ENCODE results near the gene NEU4.

NEU4 gene

DNA sequence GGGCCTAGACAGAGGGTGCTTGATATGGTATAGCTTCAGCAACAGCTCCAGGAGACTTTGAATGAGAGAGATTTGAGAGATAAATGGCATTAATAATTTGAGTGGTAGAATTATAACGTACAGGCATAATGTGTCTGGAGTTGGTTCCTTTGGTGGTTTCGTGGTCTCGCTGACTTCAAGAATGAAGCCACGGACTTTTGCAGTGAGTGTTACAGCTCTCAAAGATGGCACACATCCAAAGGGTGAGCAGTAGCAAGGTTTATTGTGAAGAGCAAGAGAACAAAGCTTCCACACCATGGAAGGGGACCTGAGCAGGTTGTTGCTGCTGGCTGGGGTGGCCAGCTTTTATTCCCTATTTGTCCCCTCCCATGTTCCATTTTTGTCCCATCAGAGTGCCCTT lies 26.6 kb downstream of the NEU4 start:
- no peak for FAIRE-seq

DNA sequence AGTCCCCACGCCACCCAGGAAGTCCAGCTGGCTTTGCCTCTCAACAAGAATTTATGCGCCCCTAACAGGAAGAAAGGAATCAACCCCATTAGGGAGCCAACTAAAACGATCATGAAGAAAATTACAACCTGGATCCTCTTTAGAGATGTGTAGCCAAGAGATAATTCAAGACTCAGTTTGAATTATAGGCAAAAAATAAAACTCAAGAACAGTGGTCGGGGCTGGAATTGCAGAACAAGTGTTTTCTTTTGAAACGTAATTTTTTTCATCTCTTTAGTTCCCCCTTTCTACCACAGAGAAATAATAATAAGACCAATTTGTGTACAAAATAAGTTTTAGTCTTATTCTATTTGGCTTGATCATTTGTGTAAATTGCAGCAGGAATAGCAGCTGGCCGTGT lies 27.3 kb downstream of the NEU4 start:
- no peak for FAIRE-seq

DNA sequence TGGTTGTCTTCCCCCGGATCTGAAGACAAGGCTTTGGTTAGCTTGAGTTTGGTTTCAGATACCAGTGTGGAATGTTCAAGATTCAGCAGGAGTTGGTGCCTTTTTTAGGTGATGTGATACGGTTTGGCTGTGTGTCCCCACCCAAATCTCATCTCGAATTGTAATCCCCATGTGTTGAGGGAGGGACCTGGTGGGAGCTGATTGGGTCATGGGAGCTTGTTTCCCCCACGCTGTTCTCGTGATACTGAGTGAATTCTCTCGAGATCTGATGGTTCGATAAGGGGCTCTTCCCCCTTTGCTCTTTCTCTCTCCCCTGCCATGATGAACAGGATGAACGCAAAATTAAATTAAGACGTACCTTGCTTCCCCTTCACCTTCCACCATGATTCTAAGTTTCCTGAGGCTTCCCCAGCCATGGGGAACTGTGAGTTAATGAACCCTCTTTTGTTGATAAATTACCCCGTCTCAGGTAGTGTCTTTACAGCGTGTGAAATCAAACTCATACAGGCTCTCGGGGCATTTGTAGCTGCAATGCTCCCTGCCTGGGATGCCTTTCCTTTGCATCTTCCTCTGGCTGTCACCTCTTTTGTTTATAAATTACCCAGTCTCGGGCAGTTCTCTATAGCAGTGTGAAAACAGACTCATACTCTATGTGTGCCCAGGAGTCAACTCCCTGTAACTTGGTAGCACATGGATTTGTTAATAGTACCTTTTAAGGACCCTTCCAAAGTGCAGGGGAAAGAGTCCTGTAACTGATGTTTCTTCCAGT lies 28.4 kb downstream of the NEU4 start:
- FAIRE-seq = no peak

DNA sequence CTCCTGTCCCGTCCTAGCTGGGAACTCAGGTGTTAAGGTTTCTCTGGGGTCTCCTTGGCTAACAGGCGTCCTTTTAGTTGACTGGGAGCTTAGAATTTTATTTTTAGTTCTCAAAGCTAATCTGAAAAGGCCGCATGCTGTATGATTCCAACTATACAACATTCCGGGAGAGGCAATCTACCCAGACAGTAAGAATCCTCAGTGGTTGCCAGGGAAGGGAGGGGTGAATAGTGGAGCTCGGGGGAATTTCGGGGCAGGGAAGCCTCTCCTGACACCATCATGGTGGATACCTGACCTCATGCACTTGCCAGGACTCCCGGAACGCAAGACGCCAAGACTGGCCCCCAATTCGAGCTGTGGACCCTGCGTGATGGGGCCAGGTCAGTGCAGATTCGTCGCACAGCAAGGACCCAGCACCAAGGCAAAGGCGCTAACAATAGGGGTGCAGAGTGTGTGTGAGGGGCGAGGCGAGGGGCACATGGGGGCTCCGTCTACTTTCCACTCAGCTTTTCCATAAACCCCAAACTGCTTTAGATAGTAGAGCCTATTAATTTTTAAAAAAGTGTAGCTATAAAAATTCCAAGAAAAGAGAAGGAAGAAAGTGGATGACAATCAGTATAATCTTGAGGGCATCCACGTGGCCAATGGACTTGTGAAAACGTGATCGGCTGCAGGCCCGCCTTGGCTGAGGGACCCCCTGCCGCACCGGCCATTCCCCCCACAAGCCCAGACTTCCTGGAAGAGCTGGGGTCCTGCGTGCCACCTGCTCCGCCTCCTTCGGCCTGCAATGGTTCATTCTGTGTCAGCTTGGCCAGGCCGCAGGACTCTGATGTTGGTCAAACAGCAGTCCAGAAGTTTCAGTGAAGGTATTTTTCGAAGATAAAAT lies 32.4 kb downstream of the NEU4 start:
- no peak for FAIRE-seq

DNA sequence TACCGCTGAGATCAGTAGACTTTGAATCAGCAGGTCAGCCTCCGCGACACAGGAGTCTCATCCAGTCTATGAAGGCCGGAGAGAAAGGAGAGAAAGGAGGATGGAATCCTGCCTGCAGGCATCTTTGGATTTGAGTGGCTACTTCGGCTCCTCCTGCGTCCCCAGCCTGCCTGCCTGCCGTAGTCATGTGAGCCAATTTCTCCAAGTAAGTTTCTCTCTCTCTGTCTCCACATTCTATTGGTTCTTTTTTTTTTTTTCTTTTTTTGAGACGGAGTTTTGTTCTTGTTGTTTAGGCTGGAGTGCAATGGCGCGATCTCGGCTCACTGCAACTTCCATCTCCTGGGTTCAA lies 33.0 kb downstream of the NEU4 start:
- FAIRE-seq = no peak

DNA sequence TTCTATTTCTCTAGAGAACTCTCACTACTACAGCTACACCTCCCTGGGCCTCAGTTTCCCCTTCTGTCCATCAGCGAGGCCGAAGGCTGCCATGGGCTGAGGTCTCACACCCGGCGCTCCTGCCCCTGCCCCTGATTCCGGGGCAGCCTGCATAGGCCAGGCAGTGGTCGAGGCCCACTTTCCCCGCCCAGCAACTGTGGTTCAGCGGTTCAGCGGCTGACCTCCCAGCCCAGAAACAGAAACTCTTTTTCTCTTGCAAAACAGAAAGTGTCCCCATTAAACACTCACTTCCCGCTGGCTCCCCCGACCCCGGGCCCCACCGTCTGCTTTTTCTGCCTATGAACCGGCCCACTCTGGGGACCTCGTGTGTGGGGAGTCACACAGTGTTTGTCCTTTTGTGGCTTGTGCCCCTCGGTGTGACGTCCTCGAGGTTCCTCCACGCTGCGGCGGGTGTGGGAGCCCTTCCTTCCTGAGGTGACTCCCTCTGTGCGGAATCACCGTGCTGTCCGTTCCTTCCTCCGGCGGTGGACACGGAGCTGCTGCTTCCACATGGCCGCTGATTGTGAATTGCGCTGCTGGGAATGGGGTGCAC lies 33.7 kb downstream of the NEU4 start:
- FAIRE-seq = no peak

DNA sequence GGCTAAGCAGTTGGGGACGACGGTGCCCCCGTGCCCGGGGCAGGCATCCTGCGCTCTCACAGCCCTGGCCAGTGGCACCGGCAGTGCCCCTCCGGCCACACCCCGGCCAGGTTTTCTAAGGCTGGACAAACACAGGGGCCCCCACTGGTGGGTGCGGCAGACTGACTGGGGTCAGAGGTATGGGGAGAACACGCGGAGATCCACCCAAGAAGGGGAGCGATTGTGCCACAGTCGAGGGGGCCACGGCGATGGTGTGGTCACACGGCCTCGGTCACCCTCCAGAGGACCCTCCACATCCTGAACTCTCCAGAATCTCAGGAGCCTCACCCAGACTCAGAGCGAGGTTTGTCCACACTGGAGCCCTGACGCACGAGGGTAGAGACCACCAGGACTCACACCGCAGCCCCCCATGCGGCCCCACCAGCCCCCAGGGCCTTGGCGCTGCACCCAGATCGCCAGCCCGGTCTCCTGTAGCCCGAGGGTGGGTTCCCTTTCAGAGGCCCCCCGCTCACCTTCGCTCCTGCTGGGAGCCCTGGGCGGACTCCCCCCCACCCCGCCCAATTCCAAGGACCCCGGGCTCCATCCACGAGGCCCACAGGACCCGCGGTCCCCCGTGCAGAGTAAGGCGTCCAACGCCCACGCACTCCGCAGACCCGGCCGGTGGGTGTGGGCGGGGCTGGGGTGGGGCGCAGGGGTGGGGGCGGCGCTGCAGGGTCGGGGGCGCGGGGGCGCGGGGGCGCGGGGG lies 34.5 kb downstream of the NEU4 start:
- FAIRE-seq = no peak

DNA sequence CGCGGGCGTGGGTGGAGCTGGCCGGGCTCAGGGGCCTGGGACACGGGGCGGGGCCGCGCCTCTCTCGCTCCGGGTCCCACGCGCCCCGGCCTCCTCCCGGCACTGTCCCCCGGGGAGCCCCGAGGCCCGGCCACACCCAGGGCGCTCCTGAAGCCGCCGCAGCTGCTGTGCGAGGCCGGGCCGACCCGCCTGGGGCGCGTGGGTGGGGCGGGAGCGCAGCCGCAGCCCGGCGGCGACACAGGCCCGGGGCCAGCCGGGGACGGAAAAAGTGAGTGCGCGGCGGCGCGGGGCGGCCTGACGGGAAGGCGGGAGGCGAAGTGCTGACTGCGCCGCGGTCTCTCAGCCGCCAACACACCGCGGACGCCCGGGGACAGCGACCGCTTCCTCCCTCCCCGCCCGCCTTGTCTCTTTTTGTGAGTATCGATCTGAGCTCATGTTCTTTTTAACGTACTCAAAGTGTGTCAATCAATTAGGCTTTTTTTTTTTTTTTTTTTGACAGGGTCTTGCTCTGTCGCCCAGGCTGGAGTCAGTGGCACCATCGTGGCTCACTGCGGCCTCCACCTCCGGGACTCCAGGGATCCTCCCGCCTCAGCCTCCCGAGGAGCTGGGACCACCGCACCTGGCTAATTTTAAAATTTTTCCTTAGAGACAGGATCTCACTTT lies 35.2 kb downstream of the NEU4 start:
- FAIRE-seq = no peak

DNA sequence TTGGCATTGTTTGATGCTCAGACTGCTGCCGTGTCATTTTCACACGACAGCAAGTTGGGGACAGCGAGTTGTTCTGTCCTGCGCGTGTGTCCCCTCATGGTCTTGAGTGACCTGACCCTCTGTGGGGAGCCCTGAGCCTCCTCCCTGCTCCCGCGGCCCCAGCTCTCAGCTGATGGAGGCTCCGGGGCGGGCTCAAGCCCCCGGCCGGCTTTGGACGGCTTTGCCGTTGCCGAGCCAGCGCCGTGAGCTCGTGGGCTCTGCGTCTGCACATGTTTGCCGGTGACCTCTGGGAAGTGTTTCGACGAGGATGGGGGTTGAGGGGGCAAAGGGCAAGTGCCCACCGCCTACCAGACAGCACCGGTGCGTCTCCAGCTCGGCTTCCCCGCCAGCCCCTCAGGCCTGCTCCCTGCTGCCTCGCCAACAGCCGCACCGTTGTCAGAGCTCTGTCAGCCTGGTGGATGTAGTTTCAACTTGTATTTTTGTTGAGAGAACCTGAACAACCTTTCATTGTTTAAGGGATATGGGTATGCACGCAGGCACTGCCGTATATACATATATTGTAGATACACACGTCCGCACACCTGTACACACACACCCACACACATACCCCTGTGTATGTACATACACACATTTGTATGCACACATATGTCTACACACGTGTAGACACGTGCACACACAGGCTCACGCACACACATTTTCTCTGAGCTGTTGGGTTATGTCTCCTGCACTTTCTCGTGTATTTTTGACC lies 36.0 kb downstream of the NEU4 start:
- FAIRE-seq = no peak

DNA sequence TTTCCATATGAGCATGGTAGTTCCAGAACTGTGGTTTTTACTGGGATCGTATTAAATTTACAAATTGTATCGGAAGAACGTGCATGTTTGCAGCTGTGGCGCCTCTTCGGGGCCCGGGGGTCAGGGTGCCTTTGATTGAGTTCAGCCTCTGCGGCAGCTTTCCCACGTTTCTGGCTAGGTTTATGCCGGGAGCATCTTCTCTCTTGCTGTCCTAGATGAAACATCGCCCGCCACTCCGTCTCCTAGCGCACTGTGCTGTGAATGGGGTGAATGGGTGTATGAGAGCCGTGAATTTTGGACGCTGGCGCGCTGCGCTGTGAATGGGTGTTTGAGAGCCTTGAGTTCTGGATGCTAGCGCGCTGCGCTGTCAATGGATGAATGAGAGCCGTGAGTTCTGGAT lies 37.4 kb downstream of the NEU4 start:
- FAIRE-seq = no peak

DNA sequence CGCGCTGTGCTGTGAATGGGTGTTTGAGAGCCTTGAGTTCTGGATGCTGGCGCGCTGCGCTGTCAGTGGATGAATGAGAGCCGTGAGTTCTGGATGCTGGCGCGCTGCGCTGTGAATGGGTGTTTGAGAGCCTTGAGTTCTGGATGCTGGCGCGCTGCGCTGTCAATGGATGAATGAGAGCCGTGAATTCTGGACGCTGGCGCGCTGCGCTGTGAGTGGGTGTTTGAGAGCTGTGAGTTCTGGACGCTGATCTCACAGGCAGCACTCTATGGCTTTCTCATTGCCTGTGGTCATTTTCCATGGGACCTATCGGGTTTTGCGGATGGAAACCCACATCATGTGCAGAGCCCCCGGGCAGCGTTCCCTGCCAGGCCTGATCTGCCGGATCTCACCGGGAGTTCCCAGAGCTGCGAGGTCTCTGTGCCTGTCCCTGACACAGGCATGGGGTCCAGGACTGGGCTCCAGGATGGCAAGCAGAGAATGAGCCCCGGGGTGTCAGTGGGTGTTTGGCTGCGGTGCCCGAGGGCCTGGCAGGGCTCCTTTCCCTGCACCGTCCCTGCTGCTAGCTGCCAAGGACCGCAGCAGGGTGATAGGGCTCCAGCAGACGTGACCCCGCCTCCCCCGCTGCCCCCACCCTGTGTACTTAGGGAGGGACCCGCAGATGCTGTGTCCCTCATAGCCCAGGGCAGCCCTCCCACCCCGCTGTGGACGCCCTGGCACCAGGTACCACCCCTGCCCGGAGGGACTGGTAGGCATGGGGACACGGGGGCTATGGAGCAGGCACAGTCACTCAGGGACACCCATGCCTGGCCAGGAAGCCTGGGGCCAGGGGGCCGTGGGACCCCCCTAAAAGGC lies 40.0 kb downstream of the NEU4 start:
- FAIRE-seq = no peak

DNA sequence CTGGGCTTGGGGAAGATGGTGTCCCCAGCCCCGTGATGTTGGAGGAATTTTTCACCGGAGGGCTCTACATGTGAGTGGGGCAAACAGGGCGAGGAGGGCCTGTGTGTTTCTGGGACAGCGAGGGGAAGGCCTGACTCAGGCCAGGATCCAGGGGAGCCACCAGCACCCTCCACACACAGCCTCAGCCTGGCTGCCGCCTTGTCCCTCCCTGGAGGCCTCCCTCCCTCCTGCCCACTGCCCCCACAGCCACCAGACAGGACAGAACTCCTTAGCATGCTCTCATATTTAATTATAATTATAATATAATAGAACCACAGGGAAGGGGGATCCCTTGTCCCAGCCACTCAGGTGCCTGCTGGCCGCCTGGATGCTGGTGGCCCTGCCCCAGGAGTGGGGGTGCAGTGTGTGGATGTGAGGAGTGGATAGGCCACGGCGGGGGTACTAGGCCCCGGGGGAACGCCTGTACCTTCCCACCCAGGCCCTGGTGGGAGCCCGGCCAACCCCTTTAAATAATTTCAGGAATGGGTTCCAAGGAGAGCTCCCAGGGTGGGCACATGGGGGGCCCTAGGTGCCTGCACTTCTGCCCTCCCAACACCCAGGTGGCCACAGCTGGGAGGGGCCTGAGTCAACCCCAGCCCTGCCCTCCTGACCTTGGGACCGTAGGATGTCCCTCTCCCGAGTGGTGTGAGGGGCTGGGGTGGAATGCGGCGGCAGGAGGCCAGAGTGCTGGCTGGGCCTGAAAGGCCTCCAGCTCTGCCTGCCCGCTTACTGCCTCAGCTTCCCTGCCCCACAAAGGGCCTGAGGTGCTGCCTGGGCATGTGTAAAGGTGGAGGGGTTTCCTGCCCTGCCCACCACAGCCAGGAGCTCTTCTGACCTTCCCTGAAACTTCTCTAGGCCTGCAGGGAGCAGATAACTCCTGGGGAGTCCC lies 40.9 kb downstream of the NEU4 start:
- no peak for FAIRE-seq

DNA sequence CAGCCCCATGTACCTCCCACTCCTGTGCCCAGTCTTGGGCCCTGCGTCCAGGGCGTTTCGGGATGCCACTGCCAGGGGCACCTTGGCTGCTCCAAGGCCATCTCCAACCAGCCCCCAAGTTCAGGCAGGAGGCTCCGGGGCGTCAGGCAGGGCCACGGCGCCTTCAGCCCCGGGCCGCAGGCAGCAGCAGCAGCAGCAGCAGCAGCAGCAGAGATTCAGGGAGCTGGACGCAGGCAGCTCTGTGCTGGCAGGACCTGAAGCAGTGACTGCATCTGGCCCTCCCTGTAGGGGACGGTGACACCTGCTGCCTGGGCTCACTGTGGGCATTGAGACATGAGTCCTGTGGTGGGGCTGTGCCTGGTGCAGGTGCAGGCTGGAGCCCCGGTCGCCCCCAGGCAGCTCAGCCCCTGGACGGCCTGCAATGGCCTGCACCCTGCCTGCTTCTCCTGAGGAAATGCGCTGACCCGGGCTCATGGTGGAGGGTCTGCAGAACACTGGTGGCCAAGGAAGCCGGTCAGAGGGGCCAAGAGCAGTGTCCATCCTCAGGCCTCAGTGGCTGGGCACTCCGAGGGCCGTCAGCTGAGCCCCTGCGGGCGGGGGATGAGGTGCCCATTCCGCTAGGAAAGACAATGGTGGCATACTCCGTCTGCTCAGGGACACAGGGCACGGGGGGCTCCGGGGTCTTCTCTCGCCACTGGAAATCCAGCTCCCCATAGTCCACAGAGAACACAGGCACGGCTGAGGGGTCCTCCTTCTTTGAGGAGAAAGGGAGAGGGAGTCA lies 41.7 kb downstream of the NEU4 start:
- FAIRE-seq = no peak

DNA sequence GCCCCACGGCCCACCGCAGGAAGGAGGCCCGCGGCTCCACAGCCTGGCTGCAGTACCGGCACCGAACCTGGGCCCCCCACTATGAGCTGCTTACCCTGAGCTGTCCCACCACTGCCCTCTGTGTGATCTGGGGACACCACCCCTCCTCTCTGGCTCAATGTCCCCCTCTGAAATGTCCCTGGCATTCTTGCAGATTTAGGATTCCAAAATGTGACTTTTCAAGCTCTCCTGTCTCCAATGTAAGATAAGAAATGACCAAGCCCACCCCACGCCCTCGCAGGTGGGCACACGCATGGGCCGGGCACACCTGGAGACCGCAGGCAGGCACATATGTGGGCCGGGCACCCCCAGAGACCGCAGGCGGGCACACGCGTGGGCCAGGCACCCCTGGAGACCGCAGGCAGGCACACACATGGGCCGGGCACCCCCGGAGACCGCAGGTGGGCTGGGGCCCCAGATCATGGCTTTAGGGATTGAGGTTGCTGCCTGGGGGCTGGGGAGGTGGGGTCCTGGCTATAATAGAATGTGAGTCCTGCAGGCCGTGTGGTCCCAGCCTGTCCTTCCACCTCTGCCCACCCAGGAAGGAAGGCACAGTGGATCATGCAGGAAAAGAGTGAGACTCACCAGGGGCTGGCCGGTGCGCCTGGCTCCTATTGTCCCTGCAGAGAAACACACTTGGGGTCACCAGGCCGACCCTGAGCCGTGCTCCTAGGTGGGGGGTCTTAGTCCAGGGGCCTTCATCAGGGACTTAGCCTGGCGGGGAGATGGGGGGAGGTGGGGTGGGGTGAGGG lies 42.5 kb downstream of the NEU4 start:
- FAIRE-seq = no peak

DNA sequence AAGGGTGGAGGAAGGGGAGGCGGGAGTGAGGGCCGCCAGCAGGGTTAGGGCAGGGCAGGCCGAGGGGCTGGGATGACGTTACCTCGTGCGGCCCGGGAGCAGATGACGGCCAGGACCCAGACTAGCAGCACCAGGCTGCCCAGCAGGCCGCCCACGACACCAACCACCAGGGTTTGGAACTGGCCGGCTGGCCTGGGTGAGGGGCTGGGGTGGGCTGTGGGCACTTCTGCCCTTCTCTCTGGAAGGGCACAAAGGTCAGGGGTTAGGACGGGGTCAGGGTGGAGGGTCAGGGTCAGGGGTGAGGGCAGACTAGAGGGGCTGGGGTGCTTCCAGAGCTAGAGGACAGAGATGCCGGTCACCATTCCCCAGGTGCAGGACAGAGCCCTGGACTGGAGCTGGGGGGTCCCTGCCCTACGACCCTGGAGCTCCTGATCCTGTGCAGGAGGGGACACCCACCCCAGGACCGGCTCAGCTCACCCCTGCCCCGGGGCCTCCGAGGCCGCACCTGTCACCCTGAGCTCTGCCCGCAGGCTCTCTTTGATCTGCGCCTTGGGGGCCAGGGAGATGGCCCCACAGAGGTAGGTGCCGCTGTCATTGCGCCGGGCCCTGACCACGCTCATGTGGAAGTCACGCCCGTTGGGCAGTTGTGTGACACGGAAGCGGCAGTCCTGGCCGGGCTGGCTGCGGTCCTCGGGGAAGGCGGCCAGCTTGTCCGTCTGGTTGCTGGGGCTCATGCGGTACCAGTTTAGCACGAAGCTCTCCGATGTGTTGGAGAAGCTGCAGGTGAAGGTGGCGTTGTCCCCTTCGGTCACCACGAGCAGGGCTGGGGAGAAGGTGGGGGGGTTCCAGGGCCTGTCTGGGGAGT lies 43.4 kb downstream of the NEU4 start:
- no peak for FAIRE-seq

DNA sequence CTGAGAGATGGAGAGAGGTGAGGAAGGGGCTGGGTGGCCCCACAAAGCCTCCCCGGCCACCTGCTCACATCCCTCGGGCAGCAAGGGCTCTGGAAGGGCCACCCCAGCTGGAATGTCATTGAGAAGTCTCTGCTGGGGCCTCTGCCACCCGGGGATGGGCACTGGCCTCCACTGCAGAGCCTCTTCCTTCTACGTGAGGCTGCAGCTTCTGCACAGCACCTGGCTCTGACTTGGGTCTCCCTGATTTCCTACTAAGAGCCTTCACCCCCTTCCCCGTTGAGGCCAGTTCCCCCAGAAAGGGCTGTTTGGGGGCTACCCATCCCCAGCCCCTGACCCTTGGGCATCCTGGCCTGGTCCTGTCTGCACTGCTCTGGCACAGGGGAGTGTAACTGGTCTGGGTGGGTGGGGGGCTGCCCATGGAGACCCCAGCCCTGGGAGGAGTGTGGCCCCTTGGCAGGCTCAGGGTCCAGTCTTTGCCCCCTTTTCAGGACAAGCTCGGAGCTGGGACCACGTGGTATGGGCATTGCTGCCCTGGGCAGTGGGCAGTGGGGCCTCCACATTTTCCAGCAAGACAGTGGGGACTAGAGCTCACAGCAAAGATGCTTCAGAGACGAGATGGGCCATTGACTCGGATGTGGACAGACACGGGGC lies 44.1 kb downstream of the NEU4 start:
- no peak for FAIRE-seq
